ENCODE measurements around the gene HOXC6.

DNA sequence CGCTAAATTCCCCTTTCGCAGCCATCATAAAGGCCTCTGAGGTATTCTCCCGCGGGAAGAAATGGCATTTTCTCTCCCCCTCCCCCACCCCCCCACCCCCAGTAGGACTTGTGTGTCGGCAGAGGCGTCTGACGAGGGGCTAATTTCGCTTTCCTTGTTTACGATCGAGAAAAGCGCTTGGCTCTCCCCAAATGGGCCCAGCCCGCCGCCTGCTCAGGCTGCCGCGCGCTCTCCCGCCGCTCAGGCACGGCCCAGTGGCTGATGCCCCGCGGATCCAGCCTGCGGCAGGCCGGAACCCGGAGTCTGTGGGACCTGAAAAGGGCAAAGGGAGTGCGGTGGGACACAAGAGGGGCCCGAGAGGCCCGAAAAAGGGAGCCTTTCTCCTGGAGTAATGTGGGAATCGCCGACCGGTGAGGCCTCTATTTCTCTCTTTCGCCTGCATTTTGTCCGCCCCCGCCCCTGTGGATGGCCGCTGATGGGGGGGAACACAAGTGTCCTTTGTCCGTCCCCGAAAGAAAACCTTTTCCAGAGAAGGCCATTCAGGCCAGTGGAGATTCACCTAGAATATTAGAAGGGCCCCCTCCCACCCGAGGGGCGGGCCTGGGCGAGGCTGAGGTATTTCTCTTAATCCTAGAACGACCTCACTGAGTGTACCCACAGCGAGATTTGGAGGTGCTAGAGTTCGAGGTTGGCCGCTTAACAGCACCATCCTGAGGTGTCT lies 9.0 kb upstream of the HOXC6 start:
- no peak for TF ChIP-seq SPI1 (IDR thresholded peaks at IDR 0.05; ENCODE audit: low read depth, low read length)
- no peak for TF ChIP-seq TAF1 (IDR thresholded peaks at IDR 0.05; ENCODE audit: low read depth, low read length)
- TF ChIP-seq POLR2A (IDR thresholded peaks at IDR 0.05; ENCODE audit: low read depth, low read length): no peak
- TF ChIP-seq POLR2AphosphoS5 (IDR thresholded peaks at IDR 0.05; ENCODE audit: low read depth, low read length): no peak

Measured in GM12891 (cell line).